ENCODE measurements around the gene NCAPH2. TPM values are rescaled to one million over a fixed set of nuclear protein-coding genes. Genes with fewer than 3 reads are reported as not detected.

The NCAPH2 gene
- polyA plus RNA-seq, 3 donors, result 23.6 to 35.0 (median 31.3) TPM

DNA sequence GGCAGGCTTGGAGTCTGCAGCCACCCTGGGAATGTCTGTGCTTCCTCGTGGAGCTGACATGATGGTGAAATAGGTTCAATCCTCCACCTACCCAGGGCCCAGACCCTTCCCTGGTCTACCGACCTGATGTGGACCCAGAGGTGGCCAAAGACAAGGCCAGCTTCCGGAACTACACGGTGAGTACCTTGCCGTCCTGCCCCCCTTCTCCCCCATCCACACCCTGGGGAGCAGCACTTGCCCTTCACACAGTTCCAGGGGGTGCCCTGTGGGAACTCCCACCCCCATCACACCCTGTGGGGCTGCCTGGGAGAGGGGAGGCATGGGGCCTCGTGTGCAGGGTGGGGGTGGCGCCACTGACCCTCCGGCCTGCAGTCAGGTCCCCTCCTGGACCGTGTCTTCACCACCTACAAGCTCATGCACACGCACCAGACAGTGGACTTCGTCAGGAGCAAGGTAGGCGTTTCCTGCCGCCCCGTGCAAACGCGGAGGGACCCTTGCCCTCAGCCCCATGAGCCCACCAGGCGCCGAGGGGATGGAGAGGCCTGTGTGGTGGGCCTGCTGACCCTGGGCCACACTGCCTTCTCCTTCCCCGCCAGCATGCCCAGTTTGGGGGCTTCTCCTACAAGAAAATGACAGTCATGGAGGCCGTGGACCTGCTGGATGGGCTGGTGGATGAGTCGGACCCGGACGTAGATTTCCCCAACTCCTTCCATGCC, 20.6 kb upstream of the NCAPH2 start:
- WGBS, 3 donors, result 80 to 89% (median 83%) methylated on average over 23 of the region's 23 CpGs
- H3K27ac ChIP-seq (ENCODE audit: low read depth, low read length), result no peak overlapping the region

DNA sequence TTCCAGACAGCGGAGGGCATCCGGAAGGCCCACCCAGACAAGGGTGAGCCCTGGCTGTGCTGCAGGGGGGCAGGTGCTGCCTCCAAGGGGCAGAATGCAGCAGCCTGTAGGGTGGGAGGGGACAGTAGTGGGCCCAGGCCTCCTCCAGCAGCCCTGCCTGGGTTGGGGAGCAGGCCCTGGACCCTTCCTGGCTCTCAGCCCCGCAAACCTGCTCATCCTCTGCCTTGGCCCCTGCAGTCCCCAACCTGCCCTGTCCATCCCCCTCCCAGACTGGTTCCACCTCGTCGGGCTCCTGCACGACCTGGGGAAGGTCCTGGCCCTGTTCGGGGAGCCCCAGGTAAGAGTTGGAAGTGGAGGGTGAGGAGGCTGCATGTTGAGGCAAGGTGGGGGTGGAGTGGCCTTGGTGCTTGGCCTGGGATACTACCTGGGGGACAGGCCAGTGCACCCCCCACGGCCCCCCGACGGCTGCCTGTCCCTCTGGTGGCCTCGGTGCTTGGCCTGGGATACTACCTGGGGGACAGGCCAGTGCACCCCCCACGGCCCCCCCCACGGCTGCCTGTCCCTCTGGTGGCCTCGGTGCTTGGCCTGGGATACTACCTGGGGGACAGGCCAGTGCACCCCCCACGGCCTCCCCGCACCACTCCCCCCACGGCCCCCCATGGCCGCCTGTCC, 19.9 kb upstream of the NCAPH2 start:
- 75 to 82% (median 80%) methylated on average over 15 to 17 of the region's 18 CpGs for WGBS, 3 donors
- H3K27ac ChIP-seq (ENCODE audit: low read depth, low read length), result no peak overlapping the region

DNA sequence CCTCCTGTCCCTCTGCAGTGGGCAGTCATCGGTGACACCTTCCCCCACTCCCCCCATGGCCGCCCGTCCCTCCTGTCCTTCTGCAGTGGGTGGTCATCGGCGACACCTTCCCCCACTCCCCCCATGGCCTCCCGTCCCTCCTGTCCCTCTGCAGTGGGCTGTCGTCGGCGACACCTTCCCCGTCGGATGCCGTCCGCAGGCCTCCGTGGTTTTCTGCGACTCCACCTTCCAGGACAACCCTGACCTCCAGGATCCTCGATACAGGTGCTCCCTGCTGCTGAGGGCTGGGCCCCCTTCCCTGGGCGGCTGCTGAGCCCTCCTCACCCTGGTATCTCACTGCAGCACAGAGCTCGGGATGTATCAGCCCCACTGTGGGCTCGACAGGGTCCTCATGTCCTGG, 19.1 kb upstream of the NCAPH2 start:
- WGBS, 3 donors, result 80 to 89% (median 81%) methylated on average over 18 to 19 of the region's 19 CpGs
- no peak overlapping the region for H3K27ac ChIP-seq (ENCODE audit: low read depth, low read length)

- WGBS, 3 donors, result 77 to 88% (median 86%) methylated on average over 31 of the region's 31 CpGs
- H3K27ac ChIP-seq (ENCODE audit: low read depth, low read length), result no peak overlapping the region
Observed at GRCh38 chr22:50489363-50490243, 18.4 kb upstream of the NCAPH2 start.

DNA sequence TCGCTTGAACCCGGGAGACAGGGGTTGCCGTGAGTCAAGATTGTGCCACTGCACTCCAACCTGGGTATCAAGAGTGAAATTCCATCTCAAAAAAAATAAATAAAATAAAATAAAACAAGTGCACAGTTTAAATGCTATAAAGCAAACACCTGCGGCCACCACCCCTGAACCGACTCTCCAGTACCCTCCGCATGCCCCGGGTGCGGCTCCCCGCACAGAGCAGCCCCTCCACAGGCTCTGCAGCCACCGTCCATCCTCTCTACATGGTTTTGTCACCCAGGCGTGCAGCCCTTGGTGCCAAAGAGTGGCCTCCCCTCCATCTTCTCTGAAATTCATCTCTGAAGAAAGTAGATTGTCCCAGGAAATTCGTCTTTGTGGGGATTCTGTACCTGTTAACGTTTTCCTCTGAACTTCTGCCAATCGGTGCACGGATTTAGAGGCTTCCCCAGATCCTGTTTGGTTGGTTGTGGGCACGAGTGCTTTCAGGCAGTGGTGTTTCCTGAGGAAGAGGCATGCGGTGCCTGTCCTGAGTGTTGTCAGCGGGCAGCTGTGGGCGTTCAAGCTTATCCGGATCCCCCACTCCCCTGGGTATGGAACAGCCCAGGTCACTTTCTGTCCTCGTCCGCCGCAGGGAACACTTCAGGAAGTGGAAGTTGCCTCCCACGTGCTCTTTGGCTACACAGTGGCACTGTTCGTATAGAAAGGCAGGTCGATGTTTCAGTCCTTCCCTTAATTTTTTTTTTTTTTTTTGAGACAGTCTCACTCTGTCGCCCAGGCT, 17.3 kb upstream of the NCAPH2 start:
- no peak overlapping the region for H3K27ac ChIP-seq (ENCODE audit: low read depth, low read length)
- 54 to 76% (median 55%) methylated on average over 27 of the region's 27 CpGs for WGBS, 3 donors

GRCh38 chr22:50497093-50497492, 10.9 kb upstream of the NCAPH2 start:
- no peak overlapping the region for H3K27ac ChIP-seq (ENCODE audit: low read depth, low read length)
- whole genome bisulfite sequencing, 3 donors, result 72 to 88% (median 80%) methylated on average over 6 of the region's 6 CpGs

GRCh38 chr22:50498322-50498890, 9.6 kb upstream of the NCAPH2 start:
- no peak overlapping the region for H3K27ac ChIP-seq (ENCODE audit: low read depth, low read length)
- WGBS, 3 donors, result 4 to 21% (median 5%) methylated on average over 13 of the region's 13 CpGs

GRCh38 chr22:50500452-50500851, 7.6 kb upstream of the NCAPH2 start:
- 82 to 95% (median 91%) methylated on average over 12 of the region's 12 CpGs for WGBS, 3 donors
- no peak overlapping the region for H3K27ac ChIP-seq (ENCODE audit: low read depth, low read length)

GRCh38 chr22:50502096-50502495, 5.9 kb upstream of the NCAPH2 start:
- no peak overlapping the region for H3K27ac ChIP-seq (ENCODE audit: low read depth, low read length)
- WGBS, 3 donors, result 85 to 92% (median 87%) methylated on average over 6 of the region's 6 CpGs

DNA sequence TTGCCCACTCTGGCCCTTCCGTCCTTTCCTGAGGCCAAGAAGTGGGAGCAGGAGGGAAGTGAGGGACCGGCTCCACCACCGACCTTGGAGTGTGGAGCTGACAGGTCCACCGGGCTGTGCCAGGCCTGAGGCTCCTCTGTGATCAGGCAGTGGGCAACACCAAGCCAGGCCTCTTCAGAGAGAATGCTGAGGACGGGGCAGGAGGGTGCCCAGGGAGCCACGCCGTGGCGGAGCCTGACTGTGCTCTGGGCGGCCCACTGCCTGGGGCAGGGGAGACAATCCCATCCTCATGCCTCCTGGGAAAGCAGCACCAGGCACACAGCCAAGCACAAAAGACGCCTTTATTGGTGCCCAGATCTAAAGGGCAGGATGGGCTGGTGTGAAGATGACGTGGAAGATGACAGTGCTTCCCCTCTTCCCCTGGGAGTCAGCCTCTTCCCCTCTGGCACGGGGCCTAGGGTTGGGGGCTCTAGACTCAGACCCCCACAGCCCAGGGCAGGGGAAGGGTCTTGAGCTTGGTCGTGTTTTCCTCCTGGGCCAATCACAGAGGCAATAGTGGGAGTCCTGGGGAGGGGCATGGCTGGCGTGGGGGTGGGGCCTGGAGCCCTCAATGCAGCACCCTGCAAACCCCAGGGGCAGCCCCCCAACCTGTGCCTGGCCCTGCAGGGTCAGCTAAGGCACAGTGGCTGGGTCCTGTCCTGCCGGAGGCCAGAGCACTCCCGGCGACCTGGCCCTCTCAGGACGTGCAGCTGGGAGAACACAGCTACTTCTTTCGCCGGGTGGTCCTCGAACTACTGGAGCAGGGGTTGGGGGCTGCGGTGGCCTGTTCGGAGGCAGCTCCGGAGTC, 5.2 kb upstream of the NCAPH2 start:
- no peak overlapping the region for H3K27ac ChIP-seq (ENCODE audit: low read depth, low read length)
- WGBS, 3 donors, result 84 to 87% (median 86%) methylated on average over 22 to 24 of the region's 24 CpGs

- no peak overlapping the region for H3K27ac ChIP-seq (ENCODE audit: low read depth, low read length)
- WGBS, 3 donors, result 86 to 91% (median 90%) methylated on average over 17 to 24 of the region's 26 CpGs
Observed at GRCh38 chr22:50503475-50504145, 4.4 kb upstream of the NCAPH2 start.

DNA sequence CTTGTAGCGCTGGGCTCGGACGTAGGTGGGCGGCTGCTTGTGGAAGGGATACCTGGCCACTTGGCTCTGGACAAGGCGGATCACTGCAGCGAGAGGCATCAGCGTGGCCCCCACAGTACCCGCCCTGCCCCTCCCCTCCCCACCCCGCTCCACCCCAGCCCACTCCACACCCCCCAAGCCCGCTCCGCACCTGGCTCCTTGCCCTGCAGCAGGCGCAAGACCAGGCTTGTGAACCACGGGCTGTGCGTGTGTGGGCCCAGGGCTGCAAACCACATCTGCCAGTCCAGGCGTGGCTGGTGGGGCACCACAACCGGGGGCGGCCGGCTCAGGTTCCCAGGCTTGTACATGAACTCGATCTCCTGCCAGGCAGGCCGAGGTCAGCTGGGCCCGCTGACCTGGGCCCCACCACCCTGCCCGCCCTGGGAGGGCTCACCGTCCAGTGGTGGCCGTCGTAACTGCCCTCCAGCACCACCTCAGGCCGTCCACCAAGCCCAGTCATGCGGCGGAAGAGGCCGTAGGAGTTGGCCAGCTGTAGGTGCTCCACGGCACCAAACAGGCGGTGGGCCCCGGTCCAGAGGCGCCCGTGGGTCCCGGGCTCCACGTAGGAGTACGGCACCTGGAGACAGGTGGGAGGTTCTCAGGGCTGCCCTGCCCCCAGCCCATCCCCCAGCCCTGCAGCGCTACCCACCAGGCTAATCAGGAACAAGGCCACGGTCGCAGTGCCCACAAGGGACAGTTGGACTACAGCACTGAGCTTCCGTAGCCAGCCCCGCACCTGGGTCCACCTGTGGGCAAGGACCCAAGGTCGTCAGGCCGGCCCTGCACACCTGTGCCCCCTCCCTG, 3.4 kb upstream of the NCAPH2 start:
- WGBS, 3 donors, result 63 to 97% (median 95%) methylated on average over 34 to 44 of the region's 44 CpGs
- no peak overlapping the region for H3K27ac ChIP-seq (ENCODE audit: low read depth, low read length)

DNA sequence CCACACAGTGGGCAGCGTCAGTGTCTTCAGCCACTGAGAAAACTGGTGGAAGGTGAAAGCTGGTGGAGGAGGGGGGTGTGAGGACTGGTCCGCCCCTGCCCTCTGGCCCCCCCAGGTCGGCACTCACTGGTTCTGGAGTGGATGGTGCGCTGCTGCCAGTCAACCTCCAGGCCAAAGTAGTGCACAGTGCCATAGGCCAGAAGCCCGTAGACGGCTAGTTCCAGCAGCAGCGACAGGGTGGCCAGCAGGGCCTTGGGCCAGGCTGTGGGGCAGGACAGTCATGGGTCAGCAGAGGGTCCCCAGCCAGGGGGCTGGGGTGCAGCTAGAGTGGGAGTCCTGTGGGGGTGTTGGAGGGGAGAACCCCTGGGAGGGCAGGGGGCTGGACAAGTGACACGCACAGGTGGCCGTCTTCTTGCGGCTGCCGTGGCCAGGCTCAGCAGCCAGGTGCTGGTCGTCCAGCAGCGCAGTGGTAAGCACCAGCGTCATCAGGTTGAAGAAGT, 2.7 kb upstream of the NCAPH2 start:
- no peak overlapping the region for H3K27ac ChIP-seq (ENCODE audit: low read depth, low read length)
- 51 to 95% (median 90%) methylated on average over 14 of the region's 14 CpGs for WGBS, 3 donors

DNA sequence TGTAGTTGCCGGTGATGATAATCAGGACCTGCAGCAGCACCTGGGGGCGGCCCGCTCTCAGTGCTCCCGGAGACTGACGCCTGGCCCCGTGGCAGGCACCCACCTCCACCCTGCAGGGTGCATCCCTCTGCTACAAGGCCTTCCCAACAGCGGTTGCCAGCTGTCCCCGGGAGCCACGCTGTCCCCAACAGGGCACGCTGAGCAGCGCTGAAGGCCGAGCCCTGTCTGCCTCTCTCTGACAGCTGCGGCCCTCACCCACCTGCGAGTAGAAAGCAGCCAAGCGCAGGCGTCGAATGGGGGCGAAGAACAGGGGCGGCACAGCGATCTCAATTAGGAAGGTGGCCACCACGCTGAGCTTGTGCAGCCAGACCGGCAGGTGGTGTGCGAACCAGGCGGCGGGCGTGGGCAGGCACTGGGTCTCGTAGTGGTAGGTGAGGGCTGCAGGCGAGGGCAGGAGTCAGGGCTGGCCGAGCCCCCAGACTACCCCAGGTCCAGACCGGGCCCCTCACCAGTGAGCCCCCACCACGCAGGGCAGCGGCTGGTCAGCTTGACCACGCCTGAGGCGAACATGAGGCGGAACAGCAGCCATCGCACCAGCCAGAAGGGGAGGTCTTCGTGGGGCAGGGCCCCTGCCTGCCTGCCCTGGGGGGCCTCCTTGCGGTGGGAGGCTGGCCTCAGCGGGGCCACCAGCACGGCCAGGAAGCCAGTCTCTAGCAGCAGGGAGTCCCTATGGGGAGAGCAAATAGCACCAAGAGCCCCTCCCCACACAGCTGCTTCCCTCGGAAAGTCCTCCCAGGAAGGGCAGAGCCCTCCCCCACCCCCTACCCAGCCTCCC, 2.0 kb upstream of the NCAPH2 start:
- H3K27ac ChIP-seq (ENCODE audit: low read depth, low read length), result no peak overlapping the region
- 53 to 92% (median 90%) methylated on average over 38 to 41 of the region's 41 CpGs for WGBS, 3 donors
